ENCODE measurements around the gene TMEM120A. TPM values are rescaled to one million over a fixed set of nuclear protein-coding genes. Genes with fewer than 3 reads are reported as not detected.

The TMEM120A gene
- total RNA-seq, 1 experiment from 2014 or later = 17.9 TPM

GRCh38 chr7:75989500-75990388 is 4.7 kb downstream of the TMEM120A start:
- TF ChIP-seq, protein P1, sequence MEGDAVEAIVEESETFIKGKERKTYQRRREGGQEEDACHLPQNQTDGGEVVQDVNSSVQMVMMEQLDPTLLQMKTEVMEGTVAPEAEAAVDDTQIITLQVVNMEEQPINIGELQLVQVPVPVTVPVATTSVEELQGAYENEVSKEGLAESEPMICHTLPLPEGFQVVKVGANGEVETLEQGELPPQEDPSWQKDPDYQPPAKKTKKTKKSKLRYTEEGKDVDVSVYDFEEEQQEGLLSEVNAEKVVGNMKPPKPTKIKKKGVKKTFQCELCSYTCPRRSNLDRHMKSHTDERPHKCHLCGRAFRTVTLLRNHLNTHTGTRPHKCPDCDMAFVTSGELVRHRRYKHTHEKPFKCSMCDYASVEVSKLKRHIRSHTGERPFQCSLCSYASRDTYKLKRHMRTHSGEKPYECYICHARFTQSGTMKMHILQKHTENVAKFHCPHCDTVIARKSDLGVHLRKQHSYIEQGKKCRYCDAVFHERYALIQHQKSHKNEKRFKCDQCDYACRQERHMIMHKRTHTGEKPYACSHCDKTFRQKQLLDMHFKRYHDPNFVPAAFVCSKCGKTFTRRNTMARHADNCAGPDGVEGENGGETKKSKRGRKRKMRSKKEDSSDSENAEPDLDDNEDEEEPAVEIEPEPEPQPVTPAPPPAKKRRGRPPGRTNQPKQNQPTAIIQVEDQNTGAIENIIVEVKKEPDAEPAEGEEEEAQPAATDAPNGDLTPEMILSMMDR (conservative IDR thresholded peaks at IDR 0.05; ENCODE audit: low read depth, low read length) = no peak
- CTCF ChIA-PET = no interaction called here
- no TSS peak for BruUV-seq (replicated peaks)
- H3K79me2 ChIP-seq (ENCODE audit: low read length) = no peaks in the 10 kb centered on the region
- H3K27ac ChIP-seq (ENCODE audit: low read length) = no peak overlapping the region
- no peak overlapping the region for H3K4me3 ChIP-seq (ENCODE audit: low read length)
- H3K9me3 ChIP-seq (ENCODE audit: low read length) = no peaks in the 10 kb centered on the region
- no peaks in the 10 kb centered on the region for H3K27me3 ChIP-seq (ENCODE audit: low read length)
- H3K9me2 ChIP-seq (replicated peaks; ENCODE audit: low read length) = no peaks in the 10 kb centered on the region
- H2AFZ ChIP-seq (ENCODE audit: low read length) = no peak overlapping the region
- H3F3A ChIP-seq (ENCODE audit: low read length, unreplicated experiment) = no peaks in the 10 kb centered on the region
- no peak for ATAC-seq
- H3K4me2 ChIP-seq (ENCODE audit: low read length) = no peak overlapping the region
- peaks cover 7% of the 10 kb centered on the region for H3K4me1 ChIP-seq (ENCODE audit: insufficient read depth, low read length)
- no peak overlapping the region for H3K9ac ChIP-seq (ENCODE audit: low read length)
- H4K20me1 ChIP-seq (ENCODE audit: low read length) = no peaks in the 10 kb centered on the region
- intact Hi-C loops (cut with micrococcal nuclease) = loop anchor here (10.0 kb wide), 1 partner anchor 75 kb away; the partner anchor contains the start of gene POR
- no peaks in the 10 kb centered on the region for H3K36me3 ChIP-seq (ENCODE audit: low read depth, low read length)
- DNase-seq = no peak
- POLR2A ChIA-PET (ENCODE audit: unreplicated experiment) = no interaction called here

- Histone ChIP-seq H3F3A (ENCODE audit: low read length, unreplicated experiment) (no peaks in the 10 kb centered on the region), H3K4me3 (ENCODE audit: low read length) (no peak overlapping the region), H3K9me2 (replicated peaks; ENCODE audit: low read length) (no peaks in the 10 kb centered on the region), H3K36me3 (ENCODE audit: low read depth, low read length) (no peaks in the 10 kb centered on the region), H2AFZ (ENCODE audit: low read length) (no peak overlapping the region), H3K27me3 (ENCODE audit: low read length) (no peaks in the 10 kb centered on the region), H3K79me2 (ENCODE audit: low read length) (no peaks in the 10 kb centered on the region), H4K20me1 (ENCODE audit: low read length) (no peaks in the 10 kb centered on the region), H3K27ac (ENCODE audit: low read length) (no peak overlapping the region), H3K4me1 (ENCODE audit: insufficient read depth, low read length) (peaks cover 5% of the 10 kb centered on the region; the same call in 1 of the 2 replicates), H3K9me3 (ENCODE audit: low read length) (no peaks in the 10 kb centered on the region), H3K9ac (ENCODE audit: low read length) (no peak overlapping the region), H3K4me2 (ENCODE audit: low read length) (no peak overlapping the region)
- ATAC-seq = no peak
- no peak for TF ChIP-seq EZH2 (IDR thresholded peaks at IDR 0.05; ENCODE audit: low read length, unreplicated experiment)
- TF ChIP-seq, protein P1 (conservative IDR thresholded peaks at IDR 0.05; ENCODE audit: low read depth, low read length) = no peak
- no peak for TF ChIP-seq EZH2phosphoT487 (IDR thresholded peaks at IDR 0.05; ENCODE audit: borderline replicate concordance, low read length)
- ChIA-PET POLR2A (ENCODE audit: unreplicated experiment) (no interaction called here), CTCF (no interaction called here)
- DNase-seq = no peak
- intact Hi-C loops (cut with micrococcal nuclease) = no loop called here
- BruUV-seq (replicated peaks) = no TSS peak
Observed at GRCh38 chr7:75988568-75989499, 5.6 kb downstream of the TMEM120A start.

Data from PC-3 (cell line).